Astrocyte (in vitro differentiated cells and primary cell): ENCODE measurements around the gene LGALS8.

Experiments used
- CTCF ChIP-seq: IDR thresholded peaks from 2 replicates; pipeline ENCODE4 v1.5.1; 2011; ENCODE audit warnings: low read depth, mild to moderate bottlenecking, inconsistent platforms, low read length, moderate library complexity; ENCODE audit not compliant: insufficient read depth
- EZH2 ChIP-seq: IDR thresholded peaks from 2 replicates; pipeline ENCODE4 v1.6.1; 2012; ENCODE audit warnings: mild to moderate bottlenecking, low read length, inconsistent platforms; ENCODE audit not compliant: insufficient read depth

GRCh38 chr1:236532850-236533249 is 9.1 kb downstream of the LGALS8 start:
- no peak for TF ChIP-seq CTCF
- no peak for TF ChIP-seq EZH2
